SK-N-SH treated with all-trans-retinoic acid at 6 μM for 48 hours (cell line): ENCODE data around the gene PPP6R2.

ENCODE experiments used
- ATAC-seq: fragments of 200-7000 bp; cut with Tn5 transposase; 3 replicates; pipeline ENCODE4 v1.9.1; 2020; ENCODE audit warnings: mild to moderate bottlenecking, moderate library complexity
- ARNTL ChIP-seq: fragments of 450-650 bp; formaldehyde crosslinking; IDR thresholded peaks from 2 replicates; pipeline ENCODE4 v1.5.0; 2020; ENCODE audit warnings: low read depth, mild to moderate bottlenecking, moderate library complexity, borderline replicate concordance
- BACH2 ChIP-seq: fragments of 250-450 bp; sonication (Bioruptor Pico); IDR thresholded peaks from 2 replicates; pipeline ENCODE4 v1.9.0; 2021; ENCODE audit warnings: mild to moderate bottlenecking, borderline replicate concordance
- GLIS3 ChIP-seq: fragments of 250-450 bp; sonication (Bioruptor Pico); IDR thresholded peaks from 2 replicates; pipeline ENCODE4 v1.5.0; 2020; ENCODE audit warnings: mild to moderate bottlenecking, moderate library complexity
- ISL1 ChIP-seq: fragments of 250-450 bp; sonication (Bioruptor Pico); IDR thresholded peaks from 2 replicates; pipeline ENCODE4 v2.1.2; 2022; ENCODE audit warnings: mild to moderate bottlenecking, moderate library complexity
- OSR1 ChIP-seq: fragments of 250-450 bp; sonication (Bioruptor Pico); IDR thresholded peaks from 2 replicates; pipeline ENCODE4 v1.8.0; 2022; ENCODE audit warnings: moderate library complexity, mild to moderate bottlenecking, inconsistent platforms
- PPARA ChIP-seq: fragments of 250-450 bp; sonication (Bioruptor Pico); IDR thresholded peaks from 2 replicates; pipeline ENCODE4 v1.5.0; 2020; ENCODE audit warnings: mild to moderate bottlenecking, borderline replicate concordance
- TCF4 ChIP-seq: fragments of 250-450 bp; sonication (Bioruptor Pico); IDR thresholded peaks from 2 replicates; pipeline ENCODE4 v1.8.0; 2021; ENCODE audit warnings: mild to moderate bottlenecking, moderate library complexity, borderline replicate concordance
- TOX ChIP-seq: fragments of 250-450 bp; sonication (Bioruptor Pico); IDR thresholded peaks from 2 replicates; pipeline ENCODE4 v1.8.0; 2021; ENCODE audit warnings: mild to moderate bottlenecking, moderate library complexity, borderline replicate concordance
- ZFP3 ChIP-seq: fragments of 250-450 bp; sonication (Bioruptor Pico); IDR thresholded peaks from 2 replicates; pipeline ENCODE4 v1.5.0; 2020; ENCODE audit warnings: mild to moderate bottlenecking, moderate library complexity
- ZFP30 ChIP-seq: fragments of 450-650 bp; formaldehyde crosslinking; IDR thresholded peaks from 2 replicates; pipeline ENCODE4 v1.5.0; 2022; ENCODE audit warnings: mild to moderate bottlenecking, moderate library complexity
- ZNF565 ChIP-seq: fragments of 450-650 bp; formaldehyde crosslinking; conservative IDR thresholded peaks from 2 replicates; pipeline ENCODE4 v1.5.0; 2020; ENCODE audit warnings: low read depth, mild to moderate bottlenecking, moderate library complexity
- ZNF8 ChIP-seq: fragments of 450-650 bp; formaldehyde crosslinking; IDR thresholded peaks from 2 replicates; pipeline ENCODE4 v1.5.0; 2020; ENCODE audit warnings: mild to moderate bottlenecking, moderate library complexity
- TF ChIP-seq, protein P1 (sequence below): fragments of 250-450 bp; sonication (Bioruptor Pico); IDR thresholded peaks from 2 replicates; pipeline ENCODE4 v1.5.1; 2020; ENCODE audit warnings: low read depth, mild to moderate bottlenecking, moderate library complexity
- TF ChIP-seq, protein P2 (sequence below): fragments of 250-450 bp; sonication (Bioruptor Pico); IDR thresholded peaks from 2 replicates; pipeline ENCODE4 v1.8.0; 2021; ENCODE audit warnings: low read depth, mild to moderate bottlenecking, moderate library complexity, borderline replicate concordance
- TF ChIP-seq, protein P3 (sequence below): fragments of 250-450 bp; sonication (Bioruptor Pico); IDR thresholded peaks from 2 replicates; pipeline ENCODE4 v1.5.0; 2020; ENCODE audit warnings: mild to moderate bottlenecking, moderate library complexity
- TF ChIP-seq, protein P4 (sequence below): fragments of 250-450 bp; sonication (Bioruptor Pico); IDR thresholded peaks from 2 replicates; pipeline ENCODE4 v1.8.0; 2020; ENCODE audit warnings: mild to moderate bottlenecking, moderate library complexity, borderline replicate concordance

PPP6R2 gene

DNA sequence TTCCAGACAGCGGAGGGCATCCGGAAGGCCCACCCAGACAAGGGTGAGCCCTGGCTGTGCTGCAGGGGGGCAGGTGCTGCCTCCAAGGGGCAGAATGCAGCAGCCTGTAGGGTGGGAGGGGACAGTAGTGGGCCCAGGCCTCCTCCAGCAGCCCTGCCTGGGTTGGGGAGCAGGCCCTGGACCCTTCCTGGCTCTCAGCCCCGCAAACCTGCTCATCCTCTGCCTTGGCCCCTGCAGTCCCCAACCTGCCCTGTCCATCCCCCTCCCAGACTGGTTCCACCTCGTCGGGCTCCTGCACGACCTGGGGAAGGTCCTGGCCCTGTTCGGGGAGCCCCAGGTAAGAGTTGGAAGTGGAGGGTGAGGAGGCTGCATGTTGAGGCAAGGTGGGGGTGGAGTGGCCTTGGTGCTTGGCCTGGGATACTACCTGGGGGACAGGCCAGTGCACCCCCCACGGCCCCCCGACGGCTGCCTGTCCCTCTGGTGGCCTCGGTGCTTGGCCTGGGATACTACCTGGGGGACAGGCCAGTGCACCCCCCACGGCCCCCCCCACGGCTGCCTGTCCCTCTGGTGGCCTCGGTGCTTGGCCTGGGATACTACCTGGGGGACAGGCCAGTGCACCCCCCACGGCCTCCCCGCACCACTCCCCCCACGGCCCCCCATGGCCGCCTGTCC is 145.0 kb downstream of the PPP6R2 start:
- TF ChIP-seq ZFP30 (CRISPR knock-in tag) (no peak), ARNTL (no peak), TOX (CRISPR knock-in tag) (no peak), ZFP3 (CRISPR knock-in tag) (no peak), OSR1 (CRISPR knock-in tag) (no peak), PPARA (CRISPR knock-in tag) (no peak), GLIS3 (CRISPR knock-in tag) (no peak), BACH2 (CRISPR knock-in tag) (no peak)
- TF ChIP-seq, protein P1, sequence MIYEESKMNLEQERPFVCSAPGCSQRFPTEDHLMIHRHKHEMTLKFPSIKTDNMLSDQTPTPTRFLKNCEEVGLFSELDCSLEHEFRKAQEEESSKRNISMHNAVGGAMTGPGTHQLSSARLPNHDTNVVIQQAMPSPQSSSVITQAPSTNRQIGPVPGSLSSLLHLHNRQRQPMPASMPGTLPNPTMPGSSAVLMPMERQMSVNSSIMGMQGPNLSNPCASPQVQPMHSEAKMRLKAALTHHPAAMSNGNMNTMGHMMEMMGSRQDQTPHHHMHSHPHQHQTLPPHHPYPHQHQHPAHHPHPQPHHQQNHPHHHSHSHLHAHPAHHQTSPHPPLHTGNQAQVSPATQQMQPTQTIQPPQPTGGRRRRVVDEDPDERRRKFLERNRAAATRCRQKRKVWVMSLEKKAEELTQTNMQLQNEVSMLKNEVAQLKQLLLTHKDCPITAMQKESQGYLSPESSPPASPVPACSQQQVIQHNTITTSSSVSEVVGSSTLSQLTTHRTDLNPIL = no peak
- ATAC-seq = no peak

DNA sequence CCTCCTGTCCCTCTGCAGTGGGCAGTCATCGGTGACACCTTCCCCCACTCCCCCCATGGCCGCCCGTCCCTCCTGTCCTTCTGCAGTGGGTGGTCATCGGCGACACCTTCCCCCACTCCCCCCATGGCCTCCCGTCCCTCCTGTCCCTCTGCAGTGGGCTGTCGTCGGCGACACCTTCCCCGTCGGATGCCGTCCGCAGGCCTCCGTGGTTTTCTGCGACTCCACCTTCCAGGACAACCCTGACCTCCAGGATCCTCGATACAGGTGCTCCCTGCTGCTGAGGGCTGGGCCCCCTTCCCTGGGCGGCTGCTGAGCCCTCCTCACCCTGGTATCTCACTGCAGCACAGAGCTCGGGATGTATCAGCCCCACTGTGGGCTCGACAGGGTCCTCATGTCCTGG is 145.8 kb downstream of the PPP6R2 start:
- ATAC-seq = no peak
- TF ChIP-seq ZNF565 (CRISPR knock-in tag) = no peak
- TF ChIP-seq, protein P2, sequence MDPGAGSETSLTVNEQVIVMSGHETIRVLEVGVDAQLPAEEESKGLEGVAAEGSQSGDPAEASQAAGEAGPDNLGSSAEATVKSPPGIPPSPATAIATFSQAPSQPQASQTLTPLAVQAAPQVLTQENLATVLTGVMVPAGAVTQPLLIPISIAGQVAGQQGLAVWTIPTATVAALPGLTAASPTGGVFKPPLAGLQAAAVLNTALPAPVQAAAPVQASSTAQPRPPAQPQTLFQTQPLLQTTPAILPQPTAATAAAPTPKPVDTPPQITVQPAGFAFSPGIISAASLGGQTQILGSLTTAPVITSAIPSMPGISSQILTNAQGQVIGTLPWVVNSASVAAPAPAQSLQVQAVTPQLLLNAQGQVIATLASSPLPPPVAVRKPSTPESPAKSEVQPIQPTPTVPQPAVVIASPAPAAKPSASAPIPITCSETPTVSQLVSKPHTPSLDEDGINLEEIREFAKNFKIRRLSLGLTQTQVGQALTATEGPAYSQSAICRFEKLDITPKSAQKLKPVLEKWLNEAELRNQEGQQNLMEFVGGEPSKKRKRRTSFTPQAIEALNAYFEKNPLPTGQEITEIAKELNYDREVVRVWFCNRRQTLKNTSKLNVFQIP (CRISPR knock-in tag) = no peak
- TF ChIP-seq ZFP3 (CRISPR knock-in tag) = no peak
- TF ChIP-seq, protein P3, sequence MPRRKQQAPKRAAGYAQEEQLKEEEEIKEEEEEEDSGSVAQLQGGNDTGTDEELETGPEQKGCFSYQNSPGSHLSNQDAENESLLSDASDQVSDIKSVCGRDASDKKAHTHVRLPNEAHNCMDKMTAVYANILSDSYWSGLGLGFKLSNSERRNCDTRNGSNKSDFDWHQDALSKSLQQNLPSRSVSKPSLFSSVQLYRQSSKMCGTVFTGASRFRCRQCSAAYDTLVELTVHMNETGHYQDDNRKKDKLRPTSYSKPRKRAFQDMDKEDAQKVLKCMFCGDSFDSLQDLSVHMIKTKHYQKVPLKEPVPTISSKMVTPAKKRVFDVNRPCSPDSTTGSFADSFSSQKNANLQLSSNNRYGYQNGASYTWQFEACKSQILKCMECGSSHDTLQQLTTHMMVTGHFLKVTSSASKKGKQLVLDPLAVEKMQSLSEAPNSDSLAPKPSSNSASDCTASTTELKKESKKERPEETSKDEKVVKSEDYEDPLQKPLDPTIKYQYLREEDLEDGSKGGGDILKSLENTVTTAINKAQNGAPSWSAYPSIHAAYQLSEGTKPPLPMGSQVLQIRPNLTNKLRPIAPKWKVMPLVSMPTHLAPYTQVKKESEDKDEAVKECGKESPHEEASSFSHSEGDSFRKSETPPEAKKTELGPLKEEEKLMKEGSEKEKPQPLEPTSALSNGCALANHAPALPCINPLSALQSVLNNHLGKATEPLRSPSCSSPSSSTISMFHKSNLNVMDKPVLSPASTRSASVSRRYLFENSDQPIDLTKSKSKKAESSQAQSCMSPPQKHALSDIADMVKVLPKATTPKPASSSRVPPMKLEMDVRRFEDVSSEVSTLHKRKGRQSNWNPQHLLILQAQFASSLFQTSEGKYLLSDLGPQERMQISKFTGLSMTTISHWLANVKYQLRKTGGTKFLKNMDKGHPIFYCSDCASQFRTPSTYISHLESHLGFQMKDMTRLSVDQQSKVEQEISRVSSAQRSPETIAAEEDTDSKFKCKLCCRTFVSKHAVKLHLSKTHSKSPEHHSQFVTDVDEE (CRISPR knock-in tag) = no peak
- TF ChIP-seq ISL1 (CRISPR knock-in tag) = no peak
- TF ChIP-seq PPARA (CRISPR knock-in tag) = no peak
- TF ChIP-seq ZNF8 (CRISPR knock-in tag) = no peak
- TF ChIP-seq TOX (CRISPR knock-in tag) = no peak
- TF ChIP-seq, protein P4, sequence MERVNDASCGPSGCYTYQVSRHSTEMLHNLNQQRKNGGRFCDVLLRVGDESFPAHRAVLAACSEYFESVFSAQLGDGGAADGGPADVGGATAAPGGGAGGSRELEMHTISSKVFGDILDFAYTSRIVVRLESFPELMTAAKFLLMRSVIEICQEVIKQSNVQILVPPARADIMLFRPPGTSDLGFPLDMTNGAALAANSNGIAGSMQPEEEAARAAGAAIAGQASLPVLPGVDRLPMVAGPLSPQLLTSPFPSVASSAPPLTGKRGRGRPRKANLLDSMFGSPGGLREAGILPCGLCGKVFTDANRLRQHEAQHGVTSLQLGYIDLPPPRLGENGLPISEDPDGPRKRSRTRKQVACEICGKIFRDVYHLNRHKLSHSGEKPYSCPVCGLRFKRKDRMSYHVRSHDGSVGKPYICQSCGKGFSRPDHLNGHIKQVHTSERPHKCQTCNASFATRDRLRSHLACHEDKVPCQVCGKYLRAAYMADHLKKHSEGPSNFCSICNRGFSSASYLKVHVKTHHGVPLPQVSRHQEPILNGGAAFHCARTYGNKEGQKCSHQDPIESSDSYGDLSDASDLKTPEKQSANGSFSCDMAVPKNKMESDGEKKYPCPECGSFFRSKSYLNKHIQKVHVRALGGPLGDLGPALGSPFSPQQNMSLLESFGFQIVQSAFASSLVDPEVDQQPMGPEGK (CRISPR knock-in tag) = no peak
- TF ChIP-seq OSR1 (CRISPR knock-in tag) = no peak
- TF ChIP-seq TCF4 (CRISPR knock-in tag) = no peak

DNA sequence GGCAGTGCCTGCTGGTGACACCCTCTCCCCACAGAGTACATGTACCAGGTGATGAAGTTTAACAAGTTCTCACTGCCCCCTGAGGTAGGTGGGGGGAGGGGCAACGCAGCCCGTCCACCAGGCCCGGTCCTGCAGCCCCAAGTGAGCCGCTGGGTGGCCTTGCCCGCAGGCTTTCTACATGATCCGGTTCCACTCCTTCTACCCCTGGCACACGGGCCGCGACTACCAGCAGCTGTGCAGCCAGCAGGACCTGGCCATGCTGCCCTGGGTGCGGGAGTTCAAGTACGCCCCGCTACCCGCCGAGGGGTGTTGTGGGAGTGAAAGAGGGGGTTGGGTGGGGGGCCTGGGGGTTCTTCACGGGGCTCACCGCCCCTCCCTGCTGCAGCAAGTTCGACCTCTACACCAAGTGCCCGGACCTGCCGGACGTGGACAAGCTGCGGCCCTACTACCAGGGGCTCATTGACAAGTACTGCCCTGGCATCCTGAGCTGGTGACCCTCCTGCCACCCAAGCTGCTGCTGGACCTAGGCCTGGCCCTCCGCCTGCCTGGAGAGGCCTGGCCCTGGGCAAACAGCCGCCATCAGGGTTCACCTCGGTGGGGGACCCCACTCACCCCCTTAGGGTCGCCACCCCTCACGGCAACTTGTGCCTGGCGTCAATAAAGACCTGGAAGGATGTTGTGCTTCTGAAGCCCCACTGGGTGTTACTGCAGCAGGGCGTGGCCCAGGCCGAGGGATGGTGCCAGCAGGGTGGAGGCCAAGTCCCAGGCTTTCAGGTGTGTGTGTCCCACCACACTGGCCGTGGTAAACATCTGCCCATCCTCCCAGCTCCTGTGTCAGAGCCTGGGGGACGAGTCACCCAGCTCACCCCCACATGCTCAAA is 146.5 kb downstream of the PPP6R2 start:
- TF ChIP-seq BACH2 (CRISPR knock-in tag) (no peak), GLIS3 (CRISPR knock-in tag) (no peak), ISL1 (CRISPR knock-in tag) (no peak)
- TF ChIP-seq, protein P2 (CRISPR knock-in tag) = no peak
- ATAC-seq = no peak
